NT2/D1 (cell line): Measurements from ENCODE around the gene UNC45B.

Experiments
- SUZ12 ChIP-seq: IDR thresholded peaks from 2 replicates; pipeline ENCODE4 v1.6.1; 2011; ENCODE audit not compliant: insufficient read length, insufficient read depth; ENCODE audit errors: extremely low read depth
- ZNF274 ChIP-seq: IDR thresholded peaks from 2 replicates; pipeline ENCODE4 v1.6.1; 2011; ENCODE audit warnings: mild to moderate bottlenecking, low read depth, low read length

DNA sequence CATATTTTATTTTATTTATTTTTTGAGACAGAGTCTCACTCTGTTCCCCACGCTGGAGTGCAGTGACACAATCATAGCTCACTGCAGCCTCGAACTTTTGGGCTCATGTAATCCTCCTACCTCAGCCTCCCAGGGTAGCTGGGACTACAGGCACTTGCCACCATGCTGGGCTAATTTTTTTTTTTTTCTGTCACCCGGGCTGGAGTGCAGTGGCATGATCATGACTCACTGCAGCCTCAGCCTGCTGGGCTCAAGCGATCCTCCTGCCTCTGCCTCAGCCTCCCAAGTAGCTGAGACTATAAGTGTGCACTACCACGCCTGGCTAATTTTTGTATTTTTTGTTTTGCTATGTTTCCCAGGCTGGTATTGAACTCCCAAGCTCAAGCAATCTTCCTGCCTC lies 17.1 kb downstream of the UNC45B start:
- TF ChIP-seq SUZ12 (no peak), ZNF274 (no peak)
